Caco-2 (cell line): ENCODE results near the gene PDLIM1. TPM values are rescaled to one million over a fixed set of nuclear protein-coding genes. Genes with fewer than 3 reads are reported as not detected.

Experiments
- BruUV-seq: library from RNA; stranded (reverse); fragments of 400-500 nt; replicated peaks from 2 replicates; lab custom pipeline; 2021; lab: Mats Ljungman, UMichigan
- CTCF ChIA-PET: fragments of 300-600 bp; sonication (Branson Sonifier 250); formaldehyde crosslinking; loops from one replicate; lab custom pipeline; 2022; ENCODE audit warnings: antibody characterized with exemption; lab: Charles Lee
- POLR2A ChIA-PET: fragments of 300-600 bp; sonication (Branson Sonifier 250); formaldehyde crosslinking; loops from one replicate; lab custom pipeline; 2022; ENCODE audit warnings: antibody characterized with exemption; lab: Charles Lee
- DNase-seq, 2 experiments: peaks; one replicate each; pipeline versions ENCODE4 v3.0.0 to v3.0.0-alpha.2; 2020 to 2022
- H3K27me3 ChIP-seq: replicated peaks from 2 replicates; pipeline ENCODE4 v1.6.0; 2011; ENCODE audit warnings: low read length; ENCODE audit not compliant: control insufficient read depth, insufficient read depth
- H3K36me3 ChIP-seq: 2 replicates; pipeline ENCODE4 v1.5.1; 2011; ENCODE audit warnings: low read length; ENCODE audit not compliant: control insufficient read depth, insufficient read depth
- H3K4me1 ChIP-seq: fragments of 250-450 bp; sonication (Bioruptor Pico); 2 replicates; pipeline ENCODE4 v1.5.1; 2020; ENCODE audit warnings: mild to moderate bottlenecking
- H3K4me3 ChIP-seq: 2 replicates; pipeline ENCODE4 v1.5.1; 2011; ENCODE audit warnings: low read depth, mild to moderate bottlenecking, control low read depth, low read length
- H3K9me3 ChIP-seq: fragments of 250-450 bp; sonication (Bioruptor Pico); 2 replicates; pipeline ENCODE4 v1.5.1; 2020; ENCODE audit warnings: mild to moderate bottlenecking, moderate library complexity
- H3K27ac Mint-ChIP-seq: one replicate; pipeline ENCODE4 v1.8.0; 2022; ENCODE audit warnings: mixed read lengths; ENCODE audit not compliant: unreplicated experiment
- H3K27me3 Mint-ChIP-seq: one replicate; pipeline ENCODE4 v1.8.0; 2022; ENCODE audit warnings: mixed read lengths; ENCODE audit not compliant: insufficient read depth, unreplicated experiment
- H3K36me3 Mint-ChIP-seq: one replicate; pipeline ENCODE4 v1.8.0; 2022; ENCODE audit warnings: mild to moderate bottlenecking, mixed read lengths; ENCODE audit not compliant: insufficient read depth, unreplicated experiment
- H3K4me1 Mint-ChIP-seq: one replicate; pipeline ENCODE4 v1.8.0; 2022; ENCODE audit warnings: low read depth, mixed read lengths; ENCODE audit not compliant: unreplicated experiment
- H3K4me3 Mint-ChIP-seq: one replicate; pipeline ENCODE4 v1.8.0; 2022; ENCODE audit warnings: mild to moderate bottlenecking, moderate library complexity, mixed read lengths; ENCODE audit not compliant: unreplicated experiment
- H3K9me3 Mint-ChIP-seq: one replicate; pipeline ENCODE4 v1.8.0; 2022; ENCODE audit warnings: mixed read lengths; ENCODE audit not compliant: unreplicated experiment
- intact Hi-C: fragments of 100-400 bp; cut with micrococcal nuclease; formaldehyde crosslinking; loops from one replicate; pipeline ENCODE4 v1.10.0; 2022; ENCODE audit not compliant: unreplicated experiment
- total RNA-seq: library from RNA; stranded (reverse); gene quantifications from 2 replicates; pipeline ENCODE4 v1.2.3, GENCODE V29; 2022
- TF ChIP-seq, protein P1 (sequence below), 2 experiments: fragments of 200-600 bp in 1 of 2; IDR thresholded peaks; 1 replicate in 1 of 2; 2 replicates in 1 of 2; pipeline versions ENCODE4 v1.5.1 to v1.8.0; 2011 to 2022; ENCODE audit warnings: antibody characterized with exemption in 1 of 2, control low read depth in 1 of 2, inconsistent platforms in 1 of 2, low read depth in 1 of 2, low read length in 1 of 2, mild to moderate bottlenecking in 1 of 2, moderate library complexity in 1 of 2; ENCODE audit not compliant: insufficient read depth in 1 of 2, severe bottlenecking in 1 of 2, unreplicated experiment in 1 of 2

The PDLIM1 gene
- total RNA-seq, 1 experiment from 2014 or later: 506 TPM

DNA sequence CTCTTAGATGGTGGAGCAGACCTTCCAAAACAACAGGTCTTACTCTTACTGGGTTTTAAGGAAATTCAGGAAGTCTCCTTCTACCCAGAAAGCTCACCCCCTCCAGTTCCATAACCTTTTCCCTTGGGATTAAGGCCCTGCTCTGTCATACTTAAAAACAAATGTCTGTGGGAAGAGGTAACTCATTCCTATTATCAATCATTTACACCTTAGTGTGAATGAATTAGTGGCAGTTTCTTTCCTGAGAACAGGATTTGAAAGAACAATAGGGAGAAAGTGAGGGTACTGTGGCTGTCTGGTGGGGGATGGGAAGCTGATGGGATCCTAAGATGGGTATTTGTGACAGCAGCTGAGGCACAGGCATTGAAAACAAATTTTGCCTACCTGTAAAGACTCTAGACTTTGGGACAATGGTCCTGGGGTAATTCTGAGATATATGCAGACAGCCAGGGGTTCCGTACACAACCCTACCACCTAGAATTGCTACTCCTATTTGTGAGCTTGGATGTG lies 22.2 kb upstream of the PDLIM1 start:
- CTCF ChIA-PET: interaction anchor here (0.6 kb wide), 1 partner anchor 50 kb away, joined by 3 read pairs; no protein-coding TSS in a partner anchor
- Mint-ChIP-seq H3K4me3 (no peak overlapping the region), H3K27me3 (no peaks in the 10 kb centered on the region), H3K4me1 (peaks cover 28% of the 10 kb centered on the region), H3K36me3 (peaks cover 5% of the 10 kb centered on the region), H3K9me3 (no peaks in the 10 kb centered on the region), H3K27ac (no peak overlapping the region)
- H3K36me3 ChIP-seq: peaks cover 3% of the 10 kb centered on the region
- POLR2A ChIA-PET: no interaction called here
- TF ChIP-seq, protein P1, sequence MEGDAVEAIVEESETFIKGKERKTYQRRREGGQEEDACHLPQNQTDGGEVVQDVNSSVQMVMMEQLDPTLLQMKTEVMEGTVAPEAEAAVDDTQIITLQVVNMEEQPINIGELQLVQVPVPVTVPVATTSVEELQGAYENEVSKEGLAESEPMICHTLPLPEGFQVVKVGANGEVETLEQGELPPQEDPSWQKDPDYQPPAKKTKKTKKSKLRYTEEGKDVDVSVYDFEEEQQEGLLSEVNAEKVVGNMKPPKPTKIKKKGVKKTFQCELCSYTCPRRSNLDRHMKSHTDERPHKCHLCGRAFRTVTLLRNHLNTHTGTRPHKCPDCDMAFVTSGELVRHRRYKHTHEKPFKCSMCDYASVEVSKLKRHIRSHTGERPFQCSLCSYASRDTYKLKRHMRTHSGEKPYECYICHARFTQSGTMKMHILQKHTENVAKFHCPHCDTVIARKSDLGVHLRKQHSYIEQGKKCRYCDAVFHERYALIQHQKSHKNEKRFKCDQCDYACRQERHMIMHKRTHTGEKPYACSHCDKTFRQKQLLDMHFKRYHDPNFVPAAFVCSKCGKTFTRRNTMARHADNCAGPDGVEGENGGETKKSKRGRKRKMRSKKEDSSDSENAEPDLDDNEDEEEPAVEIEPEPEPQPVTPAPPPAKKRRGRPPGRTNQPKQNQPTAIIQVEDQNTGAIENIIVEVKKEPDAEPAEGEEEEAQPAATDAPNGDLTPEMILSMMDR (IDR thresholded peaks at IDR 0.05; ENCODE audit: insufficient read depth in 1 of 2, low read depth in 1 of 2, low read length in 1 of 2, severe bottlenecking in 1 of 2, unreplicated experiment in 1 of 2): no peak
- H3K4me3 ChIP-seq: no peak overlapping the region
- no peaks in the 10 kb centered on the region for H3K9me3 ChIP-seq
- DNase-seq: no peak
- intact Hi-C loops: no loop called here
- no peaks in the 10 kb centered on the region for H3K27me3 ChIP-seq
- BruUV-seq: TSS peak; percentile 9
- H3K4me1 ChIP-seq: peaks cover 31% of the 10 kb centered on the region

DNA sequence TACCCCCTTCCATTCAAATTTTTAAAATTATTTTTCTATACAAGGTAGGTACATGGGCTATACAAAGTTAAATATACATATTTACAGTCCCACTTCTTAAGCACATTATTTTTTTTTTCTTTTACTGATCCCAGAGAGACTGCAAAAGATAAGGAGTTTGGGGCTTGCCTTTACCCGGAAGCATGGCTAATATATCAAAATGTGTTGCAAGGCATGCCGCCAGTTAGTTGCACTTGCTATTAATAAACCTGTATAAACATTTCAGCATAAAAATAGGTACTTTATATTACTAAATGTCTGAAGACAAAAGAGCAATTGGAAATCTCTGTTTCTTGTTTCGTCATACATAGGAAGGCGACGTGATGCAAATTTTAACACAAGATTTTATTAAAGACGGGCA lies 21.5 kb upstream of the PDLIM1 start:
- no peaks in the 10 kb centered on the region for H3K9me3 Mint-ChIP-seq
- peaks cover 5% of the 10 kb centered on the region for H3K36me3 Mint-ChIP-seq
- peaks cover 36% of the 10 kb centered on the region for H3K4me1 ChIP-seq
- H3K27me3 Mint-ChIP-seq: no peaks in the 10 kb centered on the region
- POLR2A ChIA-PET: no interaction called here
- H3K4me3 Mint-ChIP-seq: no peak overlapping the region
- intact Hi-C loops: no loop called here
- H3K9me3 ChIP-seq: no peaks in the 10 kb centered on the region
- H3K27ac Mint-ChIP-seq: no peak overlapping the region
- TF ChIP-seq, protein P1 (IDR thresholded peaks at IDR 0.05; ENCODE audit: insufficient read depth in 1 of 2, low read depth in 1 of 2, low read length in 1 of 2, severe bottlenecking in 1 of 2, unreplicated experiment in 1 of 2): no peak
- H3K4me3 ChIP-seq: no peak overlapping the region
- peaks cover 28% of the 10 kb centered on the region for H3K4me1 Mint-ChIP-seq
- DNase-seq: no peak
- peaks cover 3% of the 10 kb centered on the region for H3K36me3 ChIP-seq
- BruUV-seq: no TSS peak
- CTCF ChIA-PET: interaction anchor here (0.6 kb wide), 1 partner anchor 51 kb away, joined by 3 read pairs; no protein-coding TSS in a partner anchor
- no peaks in the 10 kb centered on the region for H3K27me3 ChIP-seq

DNA sequence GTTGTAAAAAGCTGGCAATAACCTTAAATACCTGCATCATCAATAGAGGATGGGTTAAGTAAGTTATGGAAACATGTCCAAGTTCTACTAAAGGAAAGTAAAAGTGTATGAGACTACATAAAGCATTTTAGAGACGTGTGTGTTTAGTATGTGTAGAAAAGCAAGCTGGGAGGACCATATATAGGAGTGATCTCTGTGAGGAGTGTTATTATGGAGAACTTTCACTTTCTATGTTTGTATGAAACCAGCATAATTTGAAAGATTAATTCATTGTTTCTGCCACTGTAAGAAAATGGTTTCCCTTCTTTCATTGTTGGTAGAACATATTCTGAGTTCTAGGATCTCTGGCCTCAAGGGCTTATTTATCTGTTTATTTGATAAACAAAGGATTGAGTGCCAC lies 19.2 kb upstream of the PDLIM1 start:
- Mint-ChIP-seq H3K27me3 (no peaks in the 10 kb centered on the region), H3K9me3 (no peaks in the 10 kb centered on the region), H3K36me3 (no peaks in the 10 kb centered on the region), H3K4me3 (no peak overlapping the region), H3K4me1 (peaks cover 33% of the 10 kb centered on the region), H3K27ac (no peak overlapping the region)
- BruUV-seq: no TSS peak
- TF ChIP-seq, protein P1 (IDR thresholded peaks at IDR 0.05; ENCODE audit: insufficient read depth in 1 of 2, low read depth in 1 of 2, low read length in 1 of 2, severe bottlenecking in 1 of 2, unreplicated experiment in 1 of 2): no peak
- CTCF ChIA-PET: no interaction called here
- Histone ChIP-seq H3K9me3 (no peaks in the 10 kb centered on the region), H3K4me1 (peaks cover 55% of the 10 kb centered on the region), H3K27me3 (no peaks in the 10 kb centered on the region), H3K36me3 (peaks cover 3% of the 10 kb centered on the region), H3K4me3 (no peak overlapping the region)
- intact Hi-C loops: no loop called here
- no peak for DNase-seq
- POLR2A ChIA-PET: no interaction called here
